GM21360 (cell line): ENCODE results near the gene CEMIP.
"Not testable (repeated sequence)": the region's sequence is repeated elsewhere in the genome, so short reads cannot be mapped to it uniquely, and the experiment has no call there.

ENCODE experiments used
- ATAC-seq: cut with Tn5 transposase; IDR thresholded peaks from one replicate; pipeline ENCODE4 v1.9.1; 2021; ENCODE audit warnings: mild to moderate bottlenecking, moderate library complexity; ENCODE audit not compliant: unreplicated experiment

The CEMIP gene

DNA sequence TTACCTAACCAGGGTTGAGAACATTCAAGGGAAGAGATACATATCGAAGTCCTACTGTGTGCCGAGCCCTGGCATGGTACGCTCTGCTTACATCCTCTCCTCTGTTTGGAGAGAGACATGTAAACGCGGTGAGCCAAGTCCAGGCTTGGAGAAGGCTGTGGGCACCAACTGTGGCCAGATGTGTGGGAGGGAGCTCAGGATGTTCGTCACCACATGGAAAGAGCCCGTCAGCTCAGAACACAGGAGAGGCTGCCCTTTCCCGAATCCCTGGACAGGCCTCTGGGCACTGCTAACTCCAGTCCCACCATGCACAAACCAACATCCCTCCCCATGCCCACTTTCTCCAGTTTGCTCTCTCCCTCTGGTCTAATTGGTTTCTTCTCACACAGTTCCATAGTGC lies 167.4 kb downstream of the CEMIP start:
- no peak for ATAC-seq

DNA sequence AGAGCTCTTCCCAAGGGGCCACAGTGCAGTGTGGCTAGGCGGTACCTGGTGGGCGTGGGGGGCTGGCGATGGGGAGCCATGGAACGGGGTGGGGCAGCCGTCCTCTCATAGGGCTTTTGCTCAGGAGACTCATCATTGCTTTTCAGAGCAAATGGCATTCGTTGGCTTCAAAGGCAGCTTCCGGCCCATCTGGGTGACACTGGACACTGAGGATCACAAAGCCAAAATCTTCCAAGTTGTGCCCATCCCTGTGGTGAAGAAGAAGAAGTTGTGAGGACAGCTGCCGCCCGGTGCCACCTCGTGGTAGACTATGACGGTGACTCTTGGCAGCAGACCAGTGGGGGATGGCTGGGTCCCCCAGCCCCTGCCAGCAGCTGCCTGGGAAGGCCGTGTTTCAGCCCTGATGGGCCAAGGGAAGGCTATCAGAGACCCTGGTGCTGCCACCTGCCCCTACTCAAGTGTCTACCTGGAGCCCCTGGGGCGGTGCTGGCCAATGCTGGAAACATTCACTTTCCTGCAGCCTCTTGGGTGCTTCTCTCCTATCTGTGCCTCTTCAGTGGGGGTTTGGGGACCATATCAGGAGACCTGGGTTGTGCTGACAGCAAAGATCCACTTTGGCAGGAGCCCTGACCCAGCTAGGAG lies 169.6 kb downstream of the CEMIP start:
- ATAC-seq: no peak

DNA sequence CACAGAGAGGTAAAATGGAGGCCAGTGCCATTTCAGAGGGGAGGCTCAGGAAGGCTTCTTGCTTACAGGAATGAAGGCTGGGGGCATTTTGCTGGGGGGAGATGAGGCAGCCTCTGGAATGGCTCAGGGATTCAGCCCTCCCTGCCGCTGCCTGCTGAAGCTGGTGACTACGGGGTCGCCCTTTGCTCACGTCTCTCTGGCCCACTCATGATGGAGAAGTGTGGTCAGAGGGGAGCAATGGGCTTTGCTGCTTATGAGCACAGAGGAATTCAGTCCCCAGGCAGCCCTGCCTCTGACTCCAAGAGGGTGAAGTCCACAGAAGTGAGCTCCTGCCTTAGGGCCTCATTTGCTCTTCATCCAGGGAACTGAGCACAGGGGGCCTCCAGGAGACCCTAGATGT lies 170.6 kb downstream of the CEMIP start:
- no peak for ATAC-seq

DNA sequence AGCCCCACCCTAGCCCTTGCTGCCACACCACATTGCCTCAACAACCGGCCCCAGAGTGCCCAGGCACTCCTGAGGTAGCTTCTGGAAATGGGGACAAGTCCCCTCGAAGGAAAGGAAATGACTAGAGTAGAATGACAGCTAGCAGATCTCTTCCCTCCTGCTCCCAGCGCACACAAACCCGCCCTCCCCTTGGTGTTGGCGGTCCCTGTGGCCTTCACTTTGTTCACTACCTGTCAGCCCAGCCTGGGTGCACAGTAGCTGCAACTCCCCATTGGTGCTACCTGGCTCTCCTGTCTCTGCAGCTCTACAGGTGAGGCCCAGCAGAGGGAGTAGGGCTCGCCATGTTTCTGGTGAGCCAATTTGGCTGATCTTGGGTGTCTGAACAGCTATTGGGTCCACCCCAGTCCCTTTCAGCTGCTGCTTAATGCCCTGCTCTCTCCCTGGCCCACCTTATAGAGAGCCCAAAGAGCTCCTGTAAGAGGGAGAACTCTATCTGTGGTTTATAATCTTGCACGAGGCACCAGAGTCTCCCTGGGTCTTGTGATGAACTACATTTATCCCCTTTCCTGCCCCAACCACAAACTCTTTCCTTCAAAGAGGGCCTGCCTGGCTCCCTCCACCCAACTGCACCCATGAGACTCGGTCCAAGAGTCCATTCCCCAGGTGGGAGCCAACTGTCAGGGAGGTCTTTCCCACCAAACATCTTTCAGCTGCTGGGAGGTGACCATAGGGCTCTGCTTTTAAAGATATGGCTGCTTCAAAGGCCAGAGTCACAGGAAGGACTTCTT lies 171.3 kb downstream of the CEMIP start:
- ATAC-seq: no peak

DNA sequence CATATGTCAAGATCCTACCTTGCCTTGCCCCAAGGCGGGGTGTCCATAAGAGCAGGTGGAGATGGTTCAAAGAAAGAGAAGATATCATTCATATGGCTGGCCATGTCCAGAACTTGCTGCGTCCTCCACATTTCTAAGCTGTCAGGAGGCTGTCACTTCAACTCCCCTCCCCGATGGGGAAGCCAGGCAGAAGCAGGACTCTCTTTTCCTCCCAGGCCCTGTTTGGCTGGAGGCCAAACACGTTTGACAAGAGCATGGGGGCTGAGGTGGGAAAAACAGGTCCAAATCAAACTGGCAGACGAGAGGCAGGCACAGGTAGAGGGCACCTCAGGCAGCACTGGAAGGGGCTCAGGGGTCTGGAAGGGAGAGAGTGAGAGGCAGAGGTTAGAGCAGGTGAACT lies 172.8 kb downstream of the CEMIP start:
- ATAC-seq: no peak

DNA sequence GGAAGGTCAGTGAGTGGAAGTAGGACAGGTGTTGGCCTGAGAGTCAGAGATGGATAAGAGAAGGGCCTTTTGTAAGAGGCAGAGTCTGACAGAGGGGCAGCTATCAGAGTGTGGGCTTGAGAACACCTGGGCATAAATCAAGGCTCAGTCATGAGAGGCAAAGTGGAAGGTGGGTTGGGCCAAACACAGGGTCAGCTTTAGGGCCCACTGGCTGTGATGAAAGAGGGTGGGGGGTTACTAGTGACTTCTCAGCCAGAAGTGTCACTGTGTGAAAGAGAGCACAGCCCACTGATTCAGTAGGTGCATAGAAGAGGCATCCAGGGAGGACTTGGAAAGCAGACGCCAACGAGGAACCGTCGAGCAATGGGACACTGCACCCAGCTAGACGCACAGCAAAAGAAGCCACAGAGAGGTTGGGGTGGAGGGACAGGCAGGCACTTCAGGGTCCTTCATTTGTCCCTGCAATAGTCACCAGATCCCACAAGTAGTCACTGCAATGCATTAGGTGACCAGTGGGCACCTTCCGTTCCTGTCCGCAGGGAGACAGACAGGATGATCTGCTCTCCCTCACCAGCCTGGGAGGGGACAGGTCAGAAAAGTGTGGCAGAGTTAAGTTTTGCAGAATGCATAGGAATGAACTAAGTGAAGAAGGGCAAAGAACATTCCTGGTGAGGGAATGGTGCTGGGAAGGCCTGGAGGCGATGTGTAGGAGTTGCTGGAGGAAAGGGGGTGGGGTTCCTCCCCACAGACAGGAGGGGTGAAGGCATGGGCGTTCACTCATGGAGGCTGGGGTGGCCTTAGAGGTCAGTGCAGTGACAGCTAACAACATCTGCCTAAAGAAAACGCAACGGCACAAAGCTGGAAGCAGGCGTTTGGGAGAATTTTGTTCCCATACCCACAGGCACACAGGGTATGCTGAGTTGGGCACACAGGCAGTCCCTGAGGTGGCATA lies 174.1 kb downstream of the CEMIP start:
- no peak for ATAC-seq

DNA sequence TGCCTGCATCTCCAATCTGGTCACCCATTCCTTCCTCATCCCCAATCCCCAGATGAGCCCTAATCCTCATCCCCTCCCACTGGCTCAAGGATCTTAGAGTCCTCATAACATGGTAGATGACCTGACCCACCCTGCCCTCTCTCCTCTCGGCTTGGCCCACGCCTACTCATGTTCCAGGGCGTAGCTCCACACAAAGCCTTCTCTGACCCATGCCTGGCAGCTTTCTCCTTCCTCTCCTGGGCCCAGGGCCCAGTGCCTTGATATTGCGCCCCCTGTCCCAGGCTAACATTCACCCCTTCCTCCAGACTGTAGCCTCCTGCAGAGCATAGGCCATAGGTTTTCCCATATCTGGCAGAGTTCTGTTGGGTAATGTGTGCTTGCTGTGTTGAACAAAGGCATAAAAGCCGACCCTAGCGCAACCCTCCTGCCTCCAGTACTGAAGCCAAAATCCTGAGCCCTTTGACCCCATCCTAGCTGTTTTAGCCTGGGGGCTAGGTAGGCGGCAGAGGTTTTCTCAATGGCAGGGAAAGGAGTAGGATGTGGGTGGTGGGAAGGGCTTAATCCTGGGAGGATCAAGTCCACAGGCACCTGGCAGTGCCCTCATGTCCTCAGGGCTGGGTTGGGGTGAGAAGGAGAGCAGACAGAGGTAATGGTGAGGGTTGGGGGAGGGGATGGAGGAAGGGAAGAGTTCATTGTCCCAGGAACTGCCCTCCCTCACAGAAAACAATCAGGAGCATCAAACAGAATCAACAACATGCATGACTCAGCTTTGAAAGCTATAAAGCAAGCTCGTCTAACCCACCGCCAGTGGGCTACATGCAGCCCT lies 175.0 kb downstream of the CEMIP start:
- no peak for ATAC-seq

DNA sequence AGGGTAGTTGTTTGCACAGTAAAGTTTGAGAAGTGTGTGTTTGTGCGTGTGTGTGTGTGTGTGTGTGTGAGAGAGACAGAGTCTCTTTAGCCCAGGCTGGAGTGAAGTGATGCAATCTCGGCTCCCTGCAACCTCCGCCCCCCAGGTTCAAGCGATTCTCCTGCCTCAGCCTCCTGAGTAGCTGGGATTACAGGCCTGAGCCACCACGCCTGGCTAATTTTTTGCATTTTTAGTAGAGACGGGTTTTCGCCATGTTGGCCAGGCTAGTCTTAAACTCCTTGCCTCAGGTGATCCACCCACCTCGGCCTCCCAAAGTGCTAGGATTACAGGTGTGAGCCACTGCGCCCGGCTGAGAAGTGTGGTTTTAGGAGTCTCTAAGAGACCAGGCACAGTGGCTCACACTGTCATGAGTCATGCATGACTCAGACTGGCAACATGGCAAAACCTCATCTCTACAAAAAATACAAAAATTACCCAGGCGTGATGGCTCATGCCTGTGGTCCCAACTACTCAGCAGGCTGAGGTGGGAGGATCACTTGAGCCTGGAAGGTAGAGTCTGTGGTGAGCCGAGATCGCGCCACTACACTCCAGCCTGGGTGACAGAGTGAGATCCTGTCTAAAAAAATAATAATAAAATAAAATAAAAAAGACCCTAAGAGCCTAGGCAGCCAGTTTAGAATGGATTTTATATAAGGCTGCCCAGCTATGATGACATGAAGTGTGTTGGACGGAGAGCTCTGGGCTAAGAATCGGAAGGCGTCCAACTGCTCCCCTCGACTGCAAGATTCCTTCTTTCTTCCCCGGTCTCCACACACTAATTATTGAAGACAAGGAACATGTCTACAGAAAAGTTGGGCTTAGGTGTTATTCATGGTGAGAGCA lies 176.6 kb downstream of the CEMIP start:
- not testable (repeated sequence) for ATAC-seq

DNA sequence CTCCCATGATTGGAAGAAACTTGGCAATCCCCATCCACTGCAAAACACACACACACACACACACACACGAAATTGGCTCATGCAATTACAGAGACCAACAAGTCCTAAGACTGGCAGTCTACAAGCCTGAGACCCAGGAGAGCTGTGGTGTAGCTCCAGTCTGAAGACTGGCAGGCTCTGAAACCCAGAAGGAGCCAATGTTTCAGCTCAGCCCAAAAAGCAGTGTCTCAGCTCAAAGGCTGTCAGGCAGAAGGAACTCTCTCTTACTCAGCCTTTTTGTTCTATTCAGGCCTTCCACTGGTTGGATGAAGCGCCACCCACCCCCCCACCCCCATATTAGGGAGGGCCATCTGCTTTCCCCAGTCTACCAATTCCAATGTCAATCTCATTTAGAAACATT lies 178.4 kb downstream of the CEMIP start:
- no peak for ATAC-seq

DNA sequence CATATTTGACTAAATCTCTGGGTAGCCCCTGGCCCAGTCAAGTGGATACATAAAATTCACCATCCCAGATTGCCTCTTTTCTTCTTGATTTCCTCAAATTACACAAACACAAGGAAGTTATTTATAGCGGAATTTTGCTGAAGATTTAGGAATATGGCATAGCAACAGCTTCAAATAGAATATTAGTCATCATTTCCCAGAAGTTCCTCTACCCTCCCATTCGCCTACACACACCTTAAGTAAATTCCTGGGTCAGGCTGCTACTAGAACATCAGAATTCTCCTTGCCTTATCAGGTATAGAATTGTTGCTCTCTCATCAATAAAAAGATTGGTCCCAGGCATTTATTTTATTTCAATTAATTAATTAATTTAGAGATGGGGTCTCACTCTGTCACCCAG lies 178.8 kb downstream of the CEMIP start:
- ATAC-seq: no peak

DNA sequence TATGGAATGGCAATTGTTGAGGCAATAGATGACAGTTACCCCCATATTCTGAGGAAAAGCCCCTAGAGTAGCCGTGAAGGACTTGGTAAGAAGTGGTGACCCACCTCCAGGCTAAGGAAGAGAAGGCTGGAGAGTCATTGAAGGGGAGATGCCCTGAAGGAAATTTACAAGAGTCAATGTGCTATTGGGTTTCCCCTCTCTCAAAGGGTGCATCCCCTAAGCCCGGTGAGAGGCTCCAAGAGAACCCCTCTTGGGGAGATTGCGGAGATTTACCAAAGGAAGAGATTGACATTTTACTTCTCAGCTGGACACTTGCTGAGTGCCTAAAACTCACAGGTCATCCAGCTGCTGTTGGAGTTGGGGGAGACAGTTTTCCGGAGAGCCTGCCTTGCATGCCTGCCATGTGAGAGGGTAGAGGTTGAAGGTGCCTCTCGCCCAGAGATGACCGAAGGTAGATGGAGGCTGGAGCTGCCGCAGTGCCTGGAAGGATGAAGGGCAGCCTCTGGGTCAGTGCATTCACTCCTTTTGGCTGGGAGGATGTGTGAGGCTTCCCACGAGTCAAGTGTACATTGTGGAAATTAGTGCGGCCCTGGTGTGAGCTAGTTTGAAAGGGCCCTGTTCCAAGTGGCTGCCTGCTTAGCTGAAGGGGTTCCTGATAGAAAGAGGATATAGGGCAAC lies 179.8 kb downstream of the CEMIP start:
- ATAC-seq: no peak

DNA sequence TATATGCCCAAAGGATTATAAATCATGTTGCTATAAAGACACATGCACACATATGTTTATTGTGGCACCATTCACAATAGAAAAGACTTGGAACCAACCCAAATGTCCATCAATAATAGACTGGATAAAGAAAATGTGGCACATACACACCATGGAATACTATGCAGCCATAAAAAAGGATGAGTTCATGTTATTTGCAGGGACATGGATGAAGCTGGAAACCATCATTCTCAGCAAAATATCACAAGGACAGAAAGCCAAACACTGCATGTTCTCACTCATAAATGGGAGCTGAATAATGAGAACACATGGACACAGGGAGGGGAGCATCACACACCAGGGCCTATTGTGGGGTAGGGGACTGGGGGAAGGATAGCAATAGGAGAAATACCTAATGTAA lies 186.3 kb downstream of the CEMIP start:
- ATAC-seq: not testable (repeated sequence)

DNA sequence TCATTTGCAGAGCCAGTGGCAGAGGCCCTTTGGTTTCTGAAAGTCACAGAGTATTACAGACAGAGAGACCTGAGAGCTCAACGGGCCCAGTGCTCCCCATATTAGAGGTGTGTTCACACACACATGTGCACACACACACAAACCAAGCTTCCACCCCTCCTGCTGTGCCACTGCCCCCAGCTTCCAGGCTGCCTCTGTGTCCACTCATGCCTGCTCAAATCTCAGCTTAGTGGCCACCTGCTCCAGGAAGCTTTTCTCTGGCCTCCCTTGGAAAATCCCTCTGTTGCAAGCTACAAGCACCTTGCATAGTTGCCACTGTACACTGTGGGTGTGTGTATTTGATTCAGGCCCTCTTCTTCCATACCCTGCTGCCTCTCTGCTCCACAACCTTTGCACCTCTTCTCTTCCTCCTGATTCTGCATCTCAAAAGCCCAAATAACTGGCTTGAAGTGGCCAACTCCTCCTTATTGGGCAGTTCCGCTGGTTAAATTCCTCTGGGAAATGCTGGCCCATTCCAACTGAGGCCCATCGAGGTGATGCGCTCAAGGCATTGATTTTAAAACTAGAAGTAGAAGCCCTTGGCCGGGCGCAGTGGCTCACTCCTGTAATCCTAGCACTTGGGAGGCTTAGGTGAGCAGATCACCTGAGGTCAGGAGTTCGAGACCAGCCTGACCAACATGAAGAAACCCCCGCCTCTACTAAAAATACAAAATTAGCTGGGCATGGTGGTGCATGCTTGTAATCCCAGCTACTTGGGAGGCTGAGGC lies 187.4 kb downstream of the CEMIP start:
- ATAC-seq: no peak

DNA sequence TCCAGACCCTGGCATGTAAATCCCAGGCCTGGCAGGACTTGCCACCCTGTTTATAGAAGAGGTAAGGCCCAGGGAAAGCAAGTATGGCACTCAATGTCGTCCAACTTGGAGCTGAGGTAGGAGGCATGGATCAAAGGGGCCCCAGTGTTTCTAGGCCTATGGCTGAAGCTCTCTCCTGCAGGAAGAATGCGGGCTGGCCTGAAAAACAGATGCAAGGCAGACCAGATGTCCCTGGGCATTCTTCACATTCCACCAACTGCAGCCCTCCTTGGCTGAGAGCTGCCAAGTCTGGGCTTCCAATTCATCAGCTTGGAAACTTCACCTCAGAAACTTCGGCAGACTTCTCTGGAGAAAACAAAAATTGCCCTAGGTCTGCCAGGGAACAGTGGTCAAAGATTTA lies 188.3 kb downstream of the CEMIP start:
- ATAC-seq: no peak

DNA sequence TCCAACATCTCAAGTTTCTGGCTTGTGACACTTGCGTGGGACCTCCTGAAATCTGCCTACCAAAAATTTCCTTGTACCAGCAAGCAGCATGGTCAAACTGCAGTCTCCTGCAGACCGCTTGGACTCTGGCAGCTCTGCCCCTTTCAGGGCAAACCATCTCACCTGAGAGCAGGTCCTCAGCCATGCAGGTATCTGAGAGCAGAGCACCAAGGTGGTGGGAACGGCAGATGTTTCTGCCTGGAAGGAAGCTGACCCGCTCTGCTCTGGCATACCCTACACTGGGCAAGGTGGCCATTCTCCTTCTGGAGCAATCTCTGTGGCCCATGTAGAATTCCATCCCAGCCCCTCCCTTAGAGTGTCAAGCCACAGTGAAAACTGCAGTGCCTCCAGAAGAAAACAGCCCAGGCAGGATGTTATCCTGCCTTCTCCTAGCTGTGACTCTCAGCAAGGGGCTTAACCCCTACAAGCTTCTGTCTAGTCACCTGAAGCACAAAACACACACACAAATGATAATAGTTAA lies 188.9 kb downstream of the CEMIP start:
- ATAC-seq: no peak

DNA sequence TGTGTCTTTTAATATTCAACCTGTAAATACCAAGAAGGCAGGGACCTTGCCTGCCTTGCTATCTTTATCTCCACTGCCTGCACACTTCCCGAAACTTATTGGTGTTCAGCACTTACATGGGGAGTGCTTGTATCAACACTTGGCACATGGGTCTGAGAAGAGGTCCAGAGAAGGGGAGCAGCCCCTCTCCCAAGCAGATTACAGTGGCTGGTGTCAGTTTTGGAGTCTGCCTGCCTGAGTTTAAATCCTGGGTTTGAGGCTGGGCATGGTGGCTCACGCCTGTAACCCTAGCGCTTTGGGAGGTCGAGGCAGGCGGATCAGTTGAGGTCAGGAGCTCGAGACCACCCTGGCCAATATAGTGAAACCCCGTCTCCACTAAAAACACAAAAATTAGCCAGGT lies 190.1 kb downstream of the CEMIP start:
- no peak for ATAC-seq

DNA sequence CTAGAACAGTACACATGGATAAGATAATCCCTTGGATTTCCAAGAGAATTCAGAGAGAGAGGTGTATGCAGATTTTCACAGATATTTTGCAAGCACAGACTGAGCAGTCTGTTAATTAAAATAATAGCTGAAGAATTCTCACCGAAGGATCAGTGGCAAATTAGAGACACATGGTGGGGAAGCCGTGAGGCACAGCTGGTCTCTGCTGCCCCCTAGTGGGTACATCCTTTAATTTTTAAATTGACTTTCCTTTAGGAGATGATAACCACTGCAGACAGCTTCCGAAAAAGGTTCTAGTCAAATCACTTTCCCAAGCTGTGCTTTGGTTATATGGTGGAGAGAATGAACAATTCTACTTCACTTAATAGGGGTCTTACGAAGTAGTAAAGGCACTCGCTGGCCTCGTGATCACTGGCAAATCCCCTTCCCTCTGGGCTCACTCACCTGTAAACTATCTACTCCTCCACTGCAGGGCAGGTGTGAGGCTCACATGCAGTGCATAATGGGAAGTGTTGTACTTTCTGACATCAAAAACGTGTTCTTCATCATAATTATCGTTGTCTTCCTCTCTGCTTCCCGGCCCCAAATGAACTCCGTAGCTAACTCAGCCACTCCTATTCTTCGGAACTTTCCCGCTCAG lies 191.0 kb downstream of the CEMIP start:
- ATAC-seq: no peak

DNA sequence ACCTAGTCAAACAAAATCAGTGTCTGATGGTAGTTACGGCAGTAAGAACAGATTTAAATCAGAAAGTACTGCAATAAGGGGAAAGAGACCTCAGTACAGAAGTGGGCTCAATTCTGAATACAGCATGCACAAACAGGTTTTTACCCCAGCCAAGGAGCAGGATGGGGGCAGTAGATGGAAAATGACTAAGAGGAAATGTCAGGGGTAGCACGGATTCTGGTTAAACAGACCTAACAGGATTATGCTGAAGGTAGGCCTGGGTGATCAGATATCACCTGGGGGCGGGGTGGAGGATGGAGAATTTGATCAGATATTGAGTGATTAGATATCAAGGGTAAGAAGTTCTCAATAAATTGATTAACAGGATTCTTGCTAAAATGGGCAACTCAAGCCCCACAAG lies 191.5 kb downstream of the CEMIP start:
- no peak for ATAC-seq
